A673 (cell line): ENCODE results near the gene LRR1. TPM values are rescaled to one million over a fixed set of nuclear protein-coding genes. Genes with fewer than 3 reads are reported as not detected.

ENCODE experiments used
- BruUV-seq: library from RNA; stranded (reverse); fragments of 400-500 nt; replicated peaks from 2 replicates; lab custom pipeline; 2021; lab: Mats Ljungman, UMichigan
- CTCF ChIA-PET: fragments of 300-600 bp; sonication (Branson Sonifier 250); formaldehyde crosslinking; loops from one replicate; lab custom pipeline; 2022; ENCODE audit warnings: antibody characterized with exemption; lab: Charles Lee
- POLR2A ChIA-PET: fragments of 300-600 bp; sonication (Branson Sonifier 250); formaldehyde crosslinking; loops from one replicate; lab custom pipeline; 2022; ENCODE audit warnings: antibody characterized with exemption; ENCODE audit not compliant: low non-redundant PET; lab: Charles Lee
- DNase-seq: peaks from one replicate; pipeline ENCODE4 v3.0.0-alpha.2; 2015; ENCODE audit warnings: low spot score
- H3K27ac ChIP-seq: fragments of 200-600 bp; sonication (generic); 2 replicates; pipeline ENCODE4 v1.5.1; 2016; ENCODE audit warnings: mixed run types, low read depth, mild to moderate bottlenecking, mixed read lengths, antibody characterized with exemption, low read length; ENCODE audit not compliant: poor library complexity, severe bottlenecking
- H3K27me3 ChIP-seq: fragments of 200-600 bp; sonication (generic); replicated peaks from 2 replicates; pipeline ENCODE4 v1.6.1; 2017; ENCODE audit warnings: mixed run types, low read depth, mild to moderate bottlenecking, mixed read lengths, antibody characterized with exemption, low read length; ENCODE audit not compliant: insufficient read depth, poor library complexity
- H3K36me3 ChIP-seq: fragments of 200-600 bp; sonication (generic); 2 replicates; pipeline ENCODE4 v1.6.1; 2016; ENCODE audit warnings: mixed run types, mild to moderate bottlenecking, mixed read lengths, antibody characterized with exemption, low read length; ENCODE audit not compliant: insufficient read depth, poor library complexity, severe bottlenecking
- H3K4me1 ChIP-seq: fragments of 200-600 bp; sonication (generic); 2 replicates; pipeline ENCODE4 v1.6.1; 2017; ENCODE audit warnings: mixed run types, mild to moderate bottlenecking, mixed read lengths, antibody characterized with exemption, low read length; ENCODE audit not compliant: insufficient read depth, poor library complexity, severe bottlenecking
- H3K4me3 ChIP-seq: fragments of 200-600 bp; sonication (generic); 2 replicates; pipeline ENCODE4 v1.5.1; 2016; ENCODE audit warnings: low read depth, mixed run types, mild to moderate bottlenecking, mixed read lengths, low read length; ENCODE audit not compliant: poor library complexity, severe bottlenecking
- H3K9me3 ChIP-seq: fragments of 200-600 bp; sonication (generic); 2 replicates; pipeline ENCODE4 v1.6.1; 2016; ENCODE audit warnings: mixed run types, low read depth, mild to moderate bottlenecking, mixed read lengths, antibody characterized with exemption, low read length; ENCODE audit not compliant: poor library complexity, severe bottlenecking
- EZH2 ChIP-seq: fragments of 200-600 bp; sonication (generic); IDR thresholded peaks from 2 replicates; pipeline ENCODE4 v1.6.1; 2017; ENCODE audit warnings: borderline replicate concordance, low read depth, mild to moderate bottlenecking, mixed read lengths, antibody characterized with exemption, low read length; ENCODE audit not compliant: poor library complexity, severe bottlenecking
- intact Hi-C: fragments of 100-400 bp; cut with micrococcal nuclease; formaldehyde crosslinking; loops from one replicate; pipeline ENCODE4 v1.10.0; 2022; ENCODE audit not compliant: unreplicated experiment
- total RNA-seq: library from RNA; stranded (reverse); gene quantifications from 2 replicates; pipeline ENCODE4 v1.2.3, GENCODE V29; 2021
- TF ChIP-seq, protein P1 (sequence below): fragments of 300-800, 200-600 bp; sonication (generic); conservative IDR thresholded peaks from 2 replicates; pipeline ENCODE4 v1.5.1; 2017; ENCODE audit warnings: low read depth, mild to moderate bottlenecking, antibody characterized with exemption, low read length, moderate library complexity, mixed read lengths

LRR1 gene
- total RNA-seq, 1 experiment from 2014 or later, result 49.2 TPM

GRCh38 chr14:49593016-49593415, 5.7 kb upstream of the LRR1 start:
- Histone ChIP-seq H3K9me3 (no peaks in the 10 kb centered on the region), H3K27me3 (no peaks in the 10 kb centered on the region), H3K4me1 (no peaks in the 10 kb centered on the region), H3K36me3 (no peaks in the 10 kb centered on the region), H3K27ac (no peak overlapping the region), H3K4me3 (no peak overlapping the region)
- BruUV-seq, result no TSS peak
- intact Hi-C loops, result no loop called here
- CTCF ChIA-PET, result no interaction called here
- DNase-seq, result no peak
- TF ChIP-seq, protein P1, sequence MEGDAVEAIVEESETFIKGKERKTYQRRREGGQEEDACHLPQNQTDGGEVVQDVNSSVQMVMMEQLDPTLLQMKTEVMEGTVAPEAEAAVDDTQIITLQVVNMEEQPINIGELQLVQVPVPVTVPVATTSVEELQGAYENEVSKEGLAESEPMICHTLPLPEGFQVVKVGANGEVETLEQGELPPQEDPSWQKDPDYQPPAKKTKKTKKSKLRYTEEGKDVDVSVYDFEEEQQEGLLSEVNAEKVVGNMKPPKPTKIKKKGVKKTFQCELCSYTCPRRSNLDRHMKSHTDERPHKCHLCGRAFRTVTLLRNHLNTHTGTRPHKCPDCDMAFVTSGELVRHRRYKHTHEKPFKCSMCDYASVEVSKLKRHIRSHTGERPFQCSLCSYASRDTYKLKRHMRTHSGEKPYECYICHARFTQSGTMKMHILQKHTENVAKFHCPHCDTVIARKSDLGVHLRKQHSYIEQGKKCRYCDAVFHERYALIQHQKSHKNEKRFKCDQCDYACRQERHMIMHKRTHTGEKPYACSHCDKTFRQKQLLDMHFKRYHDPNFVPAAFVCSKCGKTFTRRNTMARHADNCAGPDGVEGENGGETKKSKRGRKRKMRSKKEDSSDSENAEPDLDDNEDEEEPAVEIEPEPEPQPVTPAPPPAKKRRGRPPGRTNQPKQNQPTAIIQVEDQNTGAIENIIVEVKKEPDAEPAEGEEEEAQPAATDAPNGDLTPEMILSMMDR, result no peak
- no peak for TF ChIP-seq EZH2
- POLR2A ChIA-PET, result no interaction called here

DNA sequence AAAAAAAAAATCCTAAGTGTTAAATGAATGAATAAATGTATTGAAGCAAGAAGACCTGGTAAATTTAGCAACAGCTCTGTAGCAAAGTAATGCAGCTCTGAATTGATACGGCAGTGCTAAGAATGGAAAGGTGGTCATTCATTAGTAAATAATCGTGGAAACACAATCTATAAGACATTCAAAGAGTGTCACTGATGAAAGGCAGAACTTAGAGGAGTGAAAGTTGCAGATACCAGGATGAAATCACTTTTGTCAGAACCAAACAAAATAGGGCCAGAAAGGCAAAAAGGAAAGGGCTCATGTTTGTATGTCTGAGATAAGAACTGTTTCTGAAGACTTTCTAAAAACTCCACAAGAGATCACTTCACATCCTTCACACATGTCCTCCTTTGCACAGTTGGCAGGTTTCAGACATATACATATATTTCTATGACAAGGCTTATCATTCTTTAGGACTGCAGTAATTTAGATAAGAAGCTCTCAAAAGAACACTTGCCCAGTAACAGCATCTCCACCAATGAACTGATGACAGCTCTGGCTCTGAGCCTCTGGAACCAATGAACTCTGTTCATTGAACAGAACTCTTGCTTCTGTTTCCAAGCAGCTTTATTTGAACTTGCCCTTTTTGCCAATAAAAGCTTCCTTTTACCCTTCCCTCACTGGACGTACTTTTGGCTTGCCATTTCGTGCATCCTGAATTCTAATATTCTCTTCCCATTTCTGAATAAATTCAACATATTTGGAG, 4.2 kb upstream of the LRR1 start:
- Histone ChIP-seq H3K27ac (no peak overlapping the region), H3K9me3 (no peaks in the 10 kb centered on the region), H3K4me1 (no peaks in the 10 kb centered on the region), H3K36me3 (no peaks in the 10 kb centered on the region), H3K4me3 (no peak overlapping the region), H3K27me3 (no peaks in the 10 kb centered on the region)
- no peak for TF ChIP-seq EZH2
- TF ChIP-seq, protein P1, result no peak
- ChIA-PET POLR2A (no interaction called here), CTCF (interaction anchor here (0.7 to 1.1 kb wide), 2 partner anchors 8 to 11 kb away, joined by 3 read pairs; partner anchors contain the start of gene RPS29)
- intact Hi-C loops, result no loop called here
- no peak for DNase-seq
- BruUV-seq, result no TSS peak

- peaks cover 18% of the 10 kb centered on the region for H3K36me3 ChIP-seq
- BruUV-seq, result no TSS peak
- ChIA-PET CTCF (no interaction called here), POLR2A (no interaction called here)
- H3K27ac ChIP-seq, result peak overlapping the region; percentile 97
- intact Hi-C loops, result no loop called here
- no peak for DNase-seq
- peak overlapping the region; percentile 95 for H3K4me3 ChIP-seq
- TF ChIP-seq, protein P1, result no peak
- TF ChIP-seq EZH2, result no peak
- no peaks in the 10 kb centered on the region for H3K9me3 ChIP-seq
- H3K4me1 ChIP-seq, result no peaks in the 10 kb centered on the region
- H3K27me3 ChIP-seq, result no peaks in the 10 kb centered on the region
Measured at GRCh38 chr14:49598189-49598484, 603 bp upstream of the LRR1 start.
